Vagina (tissue), 2 donors: ENCODE results near the gene ATF6B.
A peak's percentile ranks its signal among the peaks of the same experiment; 100 is the strongest.

Experiments
- CTCF ChIP-seq, 3 experiments: fragments of 450-650 bp in 2 of 3; fragments of 200-600 bp in 1 of 3; sonication (generic) in 1 of 3; IDR thresholded peaks; one replicate each; pipeline ENCODE4 v1.5.1; 2017 to 2019; ENCODE audit warnings: antibody characterized with exemption in 3 of 3, mild to moderate bottlenecking in 2 of 3, moderate library complexity in 2 of 3
- POLR2A ChIP-seq, 2 donors: fragments of 450-650 bp; IDR thresholded peaks; one replicate each; pipeline ENCODE4 v1.6.1; 2017; ENCODE audit warnings: antibody characterized with exemption in 2 of 2, mild to moderate bottlenecking in 2 of 2, moderate library complexity in 2 of 2
- POLR2AphosphoS5 ChIP-seq, 2 donors: sonication (generic); formaldehyde crosslinking; IDR thresholded peaks; one replicate each; pipeline ENCODE4 v1.9.0; 2017; ENCODE audit warnings: antibody characterized with exemption in 2 of 2, mild to moderate bottlenecking in 2 of 2, low read depth in 1 of 2; ENCODE audit not compliant: insufficient read depth in 1 of 2

GRCh38 chr6:32176476-32177182 lies 48.6 kb upstream of the ATF6B start:
- TF ChIP-seq POLR2A (IDR thresholded peaks at IDR 0.05) (peak in 1 of 2 donors; percentile 7), POLR2AphosphoS5 (IDR thresholded peaks at IDR 0.05; ENCODE audit: insufficient read depth in 1 of 2, low read depth in 1 of 2) (no peak), CTCF (IDR thresholded peaks at IDR 0.05) (no peak)
